HFFc6 (cell line): ENCODE data around the gene DNM2. TPM values are rescaled to one million over a fixed set of nuclear protein-coding genes. Genes with fewer than 3 reads are reported as not detected.
A peak's percentile ranks its signal among the peaks of the same experiment; 100 is the strongest.

Experiments used
- DNase-seq: peaks from one replicate; pipeline ENCODE4 v3.0.0-alpha.2; 2018
- H3K27ac Mint-ChIP-seq: 2 replicates; pipeline ENCODE4 v1.8.0; 2020; ENCODE audit warnings: mild to moderate bottlenecking, mixed read lengths
- H3K27me3 Mint-ChIP-seq: 2 replicates; pipeline ENCODE4 v1.8.0; 2021; ENCODE audit warnings: mild to moderate bottlenecking, moderate library complexity, mixed read lengths; ENCODE audit not compliant: insufficient read depth
- H3K36me3 Mint-ChIP-seq: 2 replicates; pipeline ENCODE4 v1.8.0; 2021; ENCODE audit warnings: low read depth, mixed read lengths
- H3K4me1 Mint-ChIP-seq: 2 replicates; pipeline ENCODE4 v1.8.0; 2020; ENCODE audit warnings: low read depth, mixed read lengths
- H3K4me3 Mint-ChIP-seq: 2 replicates; pipeline ENCODE4 v1.8.0; 2020; ENCODE audit warnings: mild to moderate bottlenecking, moderate library complexity, mixed read lengths
- H3K9me3 Mint-ChIP-seq: 2 replicates; pipeline ENCODE4 v1.8.0; 2020; ENCODE audit warnings: mild to moderate bottlenecking, mixed read lengths
- CTCF ChIP-seq: fragments of 200-600 bp; sonication (generic); IDR thresholded peaks from 2 replicates; pipeline ENCODE4 v1.5.0; 2021; ENCODE audit warnings: antibody characterized with exemption, mild to moderate bottlenecking
- total RNA-seq, 6 experiments: library from RNA; stranded (reverse); fragmentation: NEBNext Ultra II Directional; extraction: Animal tissue kit (Norgen Biotek cat#: 25700); gene quantifications; 2 replicates in 1 of 6; 3 replicates in 5 of 6; pipeline ENCODE4 v1.2.3, GENCODE V29; 2021

DNM2 gene
- total RNA-seq, 6 experiments from 2014 or later, result 91.5 to 122 (median 99.5) TPM

- Mint-ChIP-seq H3K4me1 (peaks cover 42% of the 10 kb centered on the region), H3K27ac (no peak overlapping the region; the same call in 1 of the 2 replicates), H3K27me3 (peaks cover 1% of the 10 kb centered on the region; the same call in 1 of the 2 replicates), H3K4me3 (no peak overlapping the region), H3K9me3 (no peaks in the 10 kb centered on the region), H3K36me3 (no peaks in the 10 kb centered on the region)
- TF ChIP-seq CTCF, result no peak
- no peak for DNase-seq
Measured at GRCh38 chr19:10749435-10750384, 31.8 kb downstream of the DNM2 start.

GRCh38 chr19:10751109-10751953 lies 33.5 kb downstream of the DNM2 start:
- H3K4me1 Mint-ChIP-seq, result peaks cover 37% of the 10 kb centered on the region
- no peaks in the 10 kb centered on the region for H3K36me3 Mint-ChIP-seq

DNA sequence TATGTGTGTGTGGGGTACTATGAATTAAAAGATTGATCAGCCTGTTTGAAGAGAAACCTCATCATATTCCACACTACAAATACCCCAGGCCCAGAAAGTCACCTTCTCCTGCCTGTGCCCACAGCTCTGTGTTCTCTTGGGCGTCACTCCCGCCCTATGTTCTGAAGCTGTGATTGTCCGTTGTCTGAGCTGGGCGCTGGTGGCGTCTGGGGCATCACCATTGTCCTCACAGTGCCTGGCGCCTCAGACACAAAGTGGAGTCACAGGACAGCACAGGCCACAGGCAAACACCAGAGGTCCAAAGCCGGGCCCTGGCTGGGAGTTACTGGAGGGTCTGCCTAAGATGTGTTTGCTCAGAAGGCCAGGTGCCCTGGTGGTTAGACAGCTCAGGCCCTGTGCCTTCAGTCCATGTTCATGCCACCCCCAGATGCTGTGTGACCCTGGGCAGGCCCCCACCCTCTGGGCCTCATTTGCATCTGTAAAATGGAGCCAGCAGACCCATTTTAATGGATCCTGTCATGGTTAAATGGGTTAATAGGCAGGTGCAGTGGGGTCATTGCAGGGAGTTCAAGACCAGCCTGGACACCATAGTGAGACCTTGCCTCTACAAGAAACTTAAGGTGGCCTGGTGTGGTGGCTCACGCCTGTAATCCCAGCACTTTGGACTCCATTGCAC lies 34.5 kb downstream of the DNM2 start:
- TF ChIP-seq CTCF, result no peak
- no peak overlapping the region for H3K27ac Mint-ChIP-seq
- no peaks in the 10 kb centered on the region for H3K9me3 Mint-ChIP-seq
- peaks cover 5% of the 10 kb centered on the region; the same call in 1 of the 2 replicates for H3K36me3 Mint-ChIP-seq
- H3K4me3 Mint-ChIP-seq, result no peak overlapping the region; the same call in 1 of the 2 replicates
- DNase-seq, result no peak
- H3K4me1 Mint-ChIP-seq, result peaks cover 33% of the 10 kb centered on the region
- peaks cover 4% of the 10 kb centered on the region for H3K27me3 Mint-ChIP-seq

More at GRCh38 chr19:10751109-10751953, 33.5 kb downstream of the DNM2 start:
- Mint-ChIP-seq H3K4me3 (no peak overlapping the region), H3K27me3 (peaks cover 1% of the 10 kb centered on the region; the same call in 1 of the 2 replicates), H3K9me3 (no peaks in the 10 kb centered on the region), H3K27ac (peak overlapping the region; percentile 54; the same call in 1 of the 2 replicates)
- no peak for DNase-seq
- TF ChIP-seq CTCF, result no peak

GRCh38 chr19:10752913-10753704 lies 35.2 kb downstream of the DNM2 start:
- no peak for DNase-seq
- Mint-ChIP-seq H3K9me3 (no peaks in the 10 kb centered on the region), H3K4me1 (peaks cover 26% of the 10 kb centered on the region), H3K27me3 (peaks cover 4% of the 10 kb centered on the region), H3K36me3 (peaks cover 5% of the 10 kb centered on the region; the same call in 1 of the 2 replicates), H3K4me3 (no peak overlapping the region), H3K27ac (no peak overlapping the region)
- no peak for TF ChIP-seq CTCF
